Nephron progenitor cell (in vitro differentiated cells): ENCODE data around the gene FOXJ2.
"Not testable (repeated sequence)": the region's sequence is repeated elsewhere in the genome, so short reads cannot be mapped to it uniquely, and the experiment has no call there.

Experiments used
- DNase-seq: peaks from one replicate; pipeline ENCODE4 v3.0.0; 2021
- H3K27ac Mint-ChIP-seq: 2 replicates; pipeline ENCODE4 v1.8.0; 2021; ENCODE audit warnings: mild to moderate bottlenecking, moderate library complexity, mixed read lengths
- H3K27me3 Mint-ChIP-seq: 2 replicates; pipeline ENCODE4 v1.8.0; 2021; ENCODE audit warnings: mild to moderate bottlenecking, low read depth, mixed read lengths; ENCODE audit not compliant: poor library complexity
- H3K36me3 Mint-ChIP-seq: 2 replicates; pipeline ENCODE4 v1.8.0; 2021; ENCODE audit warnings: low read depth, mixed read lengths
- H3K4me1 Mint-ChIP-seq: 2 replicates; pipeline ENCODE4 v1.8.0; 2021; ENCODE audit warnings: mixed read lengths
- H3K4me3 Mint-ChIP-seq: 2 replicates; pipeline ENCODE4 v1.8.0; 2021; ENCODE audit warnings: mild to moderate bottlenecking, moderate library complexity, mixed read lengths
- H3K9me3 Mint-ChIP-seq: 2 replicates; pipeline ENCODE4 v1.8.0; 2021; ENCODE audit warnings: mild to moderate bottlenecking, moderate library complexity, mixed read lengths
- TF ChIP-seq, protein P1 (sequence below): fragments of 200-600 bp; sonication (generic); IDR thresholded peaks from 2 replicates; pipeline ENCODE4 v1.5.0; 2021; ENCODE audit warnings: antibody characterized with exemption

Gene FOXJ2

DNA sequence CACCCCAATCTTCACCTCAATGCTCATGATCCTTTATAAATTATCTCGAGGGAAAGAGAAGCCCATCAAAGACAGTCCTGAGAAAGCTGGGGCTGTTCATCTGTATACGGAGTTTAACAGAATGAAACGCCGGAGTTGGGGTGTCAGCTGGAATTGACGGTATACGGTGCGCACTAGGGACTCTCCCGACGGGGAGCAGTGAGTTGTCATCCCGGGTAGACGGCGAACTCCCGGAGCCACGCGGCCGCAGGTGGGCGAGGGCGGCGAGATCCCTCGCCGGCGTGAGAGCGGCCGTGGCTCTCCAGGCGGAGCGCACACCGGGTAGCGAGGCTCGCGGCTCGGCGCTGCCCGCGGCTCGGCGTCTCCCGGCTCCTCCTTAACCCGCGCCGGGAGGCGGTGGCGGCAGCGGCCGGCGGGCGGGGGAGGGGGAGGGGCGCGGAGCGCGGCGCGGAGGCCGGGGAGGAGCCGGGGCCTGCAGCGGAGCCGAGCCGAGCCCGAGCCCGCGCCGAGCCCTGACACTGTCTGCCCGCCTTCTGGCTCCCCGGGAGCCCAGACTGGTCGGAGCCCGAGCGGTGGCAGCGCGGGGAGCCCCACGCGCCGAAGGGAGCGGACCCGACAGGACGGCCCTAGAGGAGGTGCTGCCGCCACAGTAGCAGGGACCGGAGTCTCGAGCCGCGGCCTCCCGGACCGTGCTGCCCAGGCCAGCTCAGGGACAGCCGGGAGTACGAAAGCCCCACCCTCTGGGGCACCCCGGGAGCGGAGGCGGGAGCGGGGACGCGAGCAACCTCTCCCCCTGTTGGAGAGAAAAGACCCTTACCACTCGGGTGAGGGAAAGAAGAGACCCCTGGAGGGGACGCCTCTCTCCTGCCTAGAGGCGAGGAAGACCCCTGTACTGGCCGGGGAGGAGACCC, at the start of gene FOXJ2:
FOXJ2 (plus strand) TSS at position 475 of the 911 bp plus-strand sequence. CDS start 7,117 bp downstream, outside the sequence.
- peaks cover 56% of the 10 kb centered on the region for H3K4me1 Mint-ChIP-seq

GRCh38 chr12:7983019-7983418, 49.5 kb upstream of the FOXJ2 start:
- not testable (repeated sequence) for H3K27ac Mint-ChIP-seq, H3K4me3 Mint-ChIP-seq, H3K9me3 Mint-ChIP-seq, H3K27me3 Mint-ChIP-seq, H3K4me1 Mint-ChIP-seq, H3K36me3 Mint-ChIP-seq, DNase-seq

More for the DNA sequence above, at the start of gene FOXJ2:
- H3K4me3 Mint-ChIP-seq, result peak within 1 kb of the TSS; percentile 90
- H3K27ac Mint-ChIP-seq, result peak within 1 kb of the TSS; percentile 88
- DNase-seq, result peak; percentile 84
- H3K27me3 Mint-ChIP-seq, result peaks cover 8% of the 10 kb centered on the region
- no peaks in the 10 kb centered on the region for H3K9me3 Mint-ChIP-seq
- TF ChIP-seq, protein P1, sequence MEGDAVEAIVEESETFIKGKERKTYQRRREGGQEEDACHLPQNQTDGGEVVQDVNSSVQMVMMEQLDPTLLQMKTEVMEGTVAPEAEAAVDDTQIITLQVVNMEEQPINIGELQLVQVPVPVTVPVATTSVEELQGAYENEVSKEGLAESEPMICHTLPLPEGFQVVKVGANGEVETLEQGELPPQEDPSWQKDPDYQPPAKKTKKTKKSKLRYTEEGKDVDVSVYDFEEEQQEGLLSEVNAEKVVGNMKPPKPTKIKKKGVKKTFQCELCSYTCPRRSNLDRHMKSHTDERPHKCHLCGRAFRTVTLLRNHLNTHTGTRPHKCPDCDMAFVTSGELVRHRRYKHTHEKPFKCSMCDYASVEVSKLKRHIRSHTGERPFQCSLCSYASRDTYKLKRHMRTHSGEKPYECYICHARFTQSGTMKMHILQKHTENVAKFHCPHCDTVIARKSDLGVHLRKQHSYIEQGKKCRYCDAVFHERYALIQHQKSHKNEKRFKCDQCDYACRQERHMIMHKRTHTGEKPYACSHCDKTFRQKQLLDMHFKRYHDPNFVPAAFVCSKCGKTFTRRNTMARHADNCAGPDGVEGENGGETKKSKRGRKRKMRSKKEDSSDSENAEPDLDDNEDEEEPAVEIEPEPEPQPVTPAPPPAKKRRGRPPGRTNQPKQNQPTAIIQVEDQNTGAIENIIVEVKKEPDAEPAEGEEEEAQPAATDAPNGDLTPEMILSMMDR, result peak; percentile 5
- peaks cover 6% of the 10 kb centered on the region for H3K36me3 Mint-ChIP-seq

DNA sequence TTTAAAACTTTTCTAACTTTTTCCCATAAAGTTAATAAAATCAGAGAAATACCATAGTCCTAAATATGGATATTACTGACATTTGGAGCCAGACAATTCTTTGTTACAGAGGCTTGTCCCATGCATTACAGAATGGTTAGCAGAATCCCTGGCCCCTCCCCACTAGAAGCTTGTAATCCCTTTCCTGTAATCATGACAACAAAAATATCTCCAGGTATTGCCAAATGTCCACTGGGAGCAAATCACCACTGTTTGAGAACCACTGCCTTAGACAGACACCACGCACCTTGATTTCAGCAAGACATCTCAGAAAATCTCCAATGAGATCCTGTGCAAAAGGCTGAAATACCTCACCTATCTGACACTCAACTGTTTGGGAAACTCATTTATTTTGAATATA, 49.1 kb upstream of the FOXJ2 start:
- H3K27me3 Mint-ChIP-seq, H3K4me1 Mint-ChIP-seq, H3K9me3 Mint-ChIP-seq, H3K4me3 Mint-ChIP-seq, DNase-seq, H3K36me3 Mint-ChIP-seq: not testable (repeated sequence)
- peak overlapping the region; percentile 31 for H3K27ac Mint-ChIP-seq

DNA sequence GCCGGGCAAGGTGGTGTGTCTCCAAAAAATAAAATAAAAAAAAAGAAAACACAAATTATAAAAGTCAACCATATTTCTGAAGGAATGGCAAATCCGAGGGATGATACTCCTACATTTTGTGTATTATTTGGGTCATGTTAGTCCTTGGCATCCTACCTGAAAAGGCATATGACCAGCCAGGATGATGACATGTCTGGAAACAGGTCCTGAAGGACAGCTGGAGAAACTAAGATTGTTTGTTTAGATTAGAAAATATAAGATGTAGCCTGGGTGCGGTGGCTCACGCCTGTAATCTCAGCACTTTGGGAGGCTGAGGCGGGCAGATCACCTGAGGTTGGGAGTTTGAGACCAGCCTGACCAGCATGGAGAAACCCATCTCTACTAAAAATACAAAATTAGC, 47.6 kb upstream of the FOXJ2 start:
- Mint-ChIP-seq H3K36me3 (no peaks in the 10 kb centered on the region), H3K4me3 (no peak overlapping the region), H3K27ac (no peak overlapping the region), H3K27me3 (peaks cover 2% of the 10 kb centered on the region), H3K4me1 (peaks cover 7% of the 10 kb centered on the region), H3K9me3 (peaks cover 5% of the 10 kb centered on the region)
- no peak for DNase-seq
- TF ChIP-seq, protein P1, result no peak

GRCh38 chr12:7985802-7986418, 46.6 kb upstream of the FOXJ2 start:
- peaks cover 5% of the 10 kb centered on the region for H3K9me3 Mint-ChIP-seq
- H3K4me3 Mint-ChIP-seq, result no peak overlapping the region
- H3K27me3 Mint-ChIP-seq, result peaks cover 2% of the 10 kb centered on the region
- no peak for DNase-seq
- TF ChIP-seq, protein P1, result no peak
- peaks cover 12% of the 10 kb centered on the region for H3K4me1 Mint-ChIP-seq
- no peaks in the 10 kb centered on the region for H3K36me3 Mint-ChIP-seq
- no peak overlapping the region for H3K27ac Mint-ChIP-seq

DNA sequence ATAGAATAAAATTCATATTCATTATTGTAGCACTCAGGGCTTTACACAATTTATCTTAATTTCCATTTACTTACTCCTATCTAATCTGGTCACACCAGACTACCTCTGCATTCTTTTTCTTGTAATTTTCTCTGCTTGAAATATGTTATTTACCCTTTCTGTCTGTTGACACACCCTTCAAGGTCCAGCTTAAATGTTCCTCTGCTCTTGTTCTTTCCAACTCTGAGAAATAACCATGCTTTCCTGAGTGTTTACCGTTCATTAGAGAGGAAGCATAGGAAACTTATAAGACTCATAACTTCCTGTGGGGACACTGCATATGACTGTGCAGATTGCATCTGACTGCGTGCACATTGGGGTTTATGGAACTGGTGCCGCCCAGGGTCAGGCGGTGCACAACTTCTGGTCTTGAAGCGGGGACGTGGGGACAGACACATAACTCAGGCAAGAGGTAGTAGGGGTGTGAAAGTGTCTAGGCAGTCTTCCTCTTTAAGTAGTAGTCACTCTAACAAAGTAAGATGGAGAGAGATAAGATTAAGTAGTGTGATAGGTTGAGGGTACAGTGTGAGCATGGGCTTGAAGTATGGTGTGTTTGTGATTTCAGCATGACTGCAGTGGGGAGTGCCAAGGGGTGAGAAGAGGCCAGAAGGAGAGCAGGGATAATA, 42.6 kb upstream of the FOXJ2 start:
- Mint-ChIP-seq H3K27me3 (peaks cover 5% of the 10 kb centered on the region), H3K27ac (peak overlapping the region; percentile 3), H3K4me1 (peaks cover 13% of the 10 kb centered on the region), H3K9me3 (peaks cover 5% of the 10 kb centered on the region), H3K4me3 (no peak overlapping the region), H3K36me3 (no peaks in the 10 kb centered on the region)
- DNase-seq, result no peak
- TF ChIP-seq, protein P1, result no peak
